ENCODE measurements around the gene PGGT1B.
"Not testable (repeated sequence)": the region's sequence is repeated elsewhere in the genome, so short reads cannot be mapped to it uniquely, and the experiment has no call there.

The PGGT1B gene

DNA sequence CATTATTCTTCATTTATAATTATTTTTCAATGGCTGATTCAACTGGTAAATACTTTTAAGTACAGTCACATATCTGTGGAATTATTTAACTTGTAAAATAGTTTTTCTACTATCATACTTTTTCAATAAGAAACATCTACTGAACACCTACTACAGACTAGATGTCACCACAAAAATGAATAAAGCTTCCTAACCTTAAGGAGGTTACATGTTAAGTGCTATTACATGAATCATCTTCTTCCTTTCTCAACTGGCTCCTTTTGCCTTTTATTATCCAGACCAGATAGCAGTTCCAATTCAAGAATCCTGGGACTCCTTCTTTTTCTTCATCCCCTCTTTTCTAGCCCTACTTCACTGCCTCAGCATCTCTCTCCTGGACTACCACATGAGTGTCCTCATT is 4.7 kb downstream of the PGGT1B start:
- peak; percentile 53 for DNase-seq

DNA sequence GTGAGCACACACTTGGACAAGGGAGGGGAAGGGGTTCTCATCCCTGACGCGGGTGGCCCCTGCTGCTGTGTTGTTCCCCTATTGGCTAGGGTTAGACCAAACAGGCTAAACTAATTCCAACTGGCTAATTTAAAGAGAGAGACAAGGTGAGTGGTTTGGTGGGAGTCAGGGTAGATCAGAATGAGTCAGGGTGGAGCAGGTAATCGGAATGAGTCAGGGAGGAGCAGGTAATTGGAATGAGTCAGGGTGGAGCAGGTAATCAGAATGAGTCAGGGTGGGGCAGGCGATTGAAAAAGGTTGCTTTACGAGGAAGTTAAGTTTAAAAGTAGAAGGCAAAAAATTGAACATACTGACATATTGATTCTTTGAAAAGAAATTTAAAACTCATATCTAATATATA is 13.3 kb downstream of the PGGT1B start:
- DNase-seq = not testable (repeated sequence)

DNA sequence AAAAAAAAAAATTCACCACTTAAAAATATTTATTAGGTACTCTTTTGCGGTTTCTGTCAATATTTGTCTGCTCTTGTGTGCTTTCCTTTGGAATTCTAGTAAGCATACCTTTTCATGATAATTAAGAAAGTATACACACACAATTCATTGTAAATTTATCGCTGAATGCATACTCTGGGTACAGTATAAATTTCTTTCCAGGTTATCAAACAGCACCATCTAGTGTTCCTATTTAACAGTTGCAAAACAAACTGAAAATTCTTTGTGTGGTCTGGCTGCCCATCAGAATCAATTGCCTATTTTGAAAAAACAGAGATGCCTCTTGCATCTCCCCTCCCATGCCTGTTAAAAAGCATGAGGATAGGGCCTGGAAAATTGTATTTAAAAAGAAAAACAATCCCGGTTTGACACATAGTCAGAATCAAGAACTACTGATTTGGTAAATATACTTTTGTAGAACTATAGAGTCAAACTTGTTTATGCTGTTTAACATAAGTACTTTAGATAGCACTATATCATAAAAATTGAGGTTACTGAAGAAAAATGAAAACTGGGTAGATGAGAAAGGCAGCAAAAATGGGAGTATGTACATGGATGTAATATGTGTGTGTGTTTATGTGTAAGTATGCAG is 16.2 kb downstream of the PGGT1B start:
- DNase-seq = peak; percentile 36

GRCh38 chr5:115243412-115243811 is 19.3 kb downstream of the PGGT1B start:
- DNase-seq = peak; percentile 28

GRCh38 chr5:115241881-115242642 is 20.6 kb downstream of the PGGT1B start:
- DNase-seq = no peak

DNA sequence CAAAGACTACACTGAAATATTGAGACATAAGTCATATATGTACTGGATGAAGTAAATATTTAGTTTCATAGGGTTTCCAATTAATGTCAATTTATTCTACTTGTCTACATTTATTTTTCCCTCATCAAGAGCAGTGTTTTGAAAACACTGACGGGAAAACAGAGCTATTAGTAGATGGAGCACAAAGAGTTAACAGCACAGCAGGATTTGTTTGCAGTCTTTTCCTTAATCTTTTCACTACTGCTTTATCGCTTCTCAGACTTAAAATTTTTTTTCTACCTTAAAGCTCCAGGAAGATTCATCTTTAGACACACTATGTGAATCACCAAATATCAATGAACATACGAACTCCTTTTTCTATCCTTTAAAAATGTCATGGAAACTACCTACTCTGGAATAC is 25.6 kb downstream of the PGGT1B start:
- no peak for DNase-seq

DNA sequence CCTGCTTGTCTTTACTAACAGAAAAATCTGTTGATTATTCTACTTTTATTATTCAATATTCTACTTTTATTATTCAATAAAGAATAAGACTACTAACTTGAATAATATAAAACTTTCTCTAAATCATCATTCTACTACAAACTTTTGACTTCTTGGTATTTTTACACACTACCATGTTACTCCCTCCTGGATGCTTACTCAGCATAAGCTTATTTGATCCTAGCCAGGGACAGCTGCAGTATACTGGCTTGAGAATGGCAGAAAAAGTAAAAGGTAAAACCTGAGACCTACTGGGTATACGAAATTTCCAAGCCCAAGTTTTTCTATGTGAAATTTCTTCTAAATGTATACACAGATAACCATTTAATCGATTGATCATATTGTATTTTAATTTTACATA is 26.1 kb downstream of the PGGT1B start:
- DNase-seq = no peak

GRCh38 chr5:115231598-115231997 is 31.1 kb downstream of the PGGT1B start:
- DNase-seq = no peak

- no peak for DNase-seq
Measured at GRCh38 chr5:115229606-115230005, 33.1 kb downstream of the PGGT1B start.

DNA sequence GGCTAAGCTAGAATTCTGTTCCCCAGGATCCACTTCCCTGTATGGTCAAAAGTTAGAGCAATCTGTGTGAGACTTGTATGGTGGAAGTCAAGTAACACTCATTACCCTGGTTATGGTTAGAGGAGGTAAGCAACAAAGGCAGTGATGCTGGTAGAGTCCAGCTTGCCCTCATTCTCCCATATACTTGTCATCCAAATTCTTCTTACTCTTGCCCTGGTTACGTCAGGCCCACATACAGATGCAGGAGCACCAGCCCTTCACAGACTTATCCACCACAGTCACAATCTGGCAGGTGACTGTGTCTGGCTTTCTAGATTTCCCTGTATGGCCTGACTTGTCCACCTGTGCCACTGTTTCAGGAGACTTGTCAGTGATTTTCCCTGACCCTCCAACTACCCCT is 35.4 kb downstream of the PGGT1B start:
- no peak for DNase-seq

DNA sequence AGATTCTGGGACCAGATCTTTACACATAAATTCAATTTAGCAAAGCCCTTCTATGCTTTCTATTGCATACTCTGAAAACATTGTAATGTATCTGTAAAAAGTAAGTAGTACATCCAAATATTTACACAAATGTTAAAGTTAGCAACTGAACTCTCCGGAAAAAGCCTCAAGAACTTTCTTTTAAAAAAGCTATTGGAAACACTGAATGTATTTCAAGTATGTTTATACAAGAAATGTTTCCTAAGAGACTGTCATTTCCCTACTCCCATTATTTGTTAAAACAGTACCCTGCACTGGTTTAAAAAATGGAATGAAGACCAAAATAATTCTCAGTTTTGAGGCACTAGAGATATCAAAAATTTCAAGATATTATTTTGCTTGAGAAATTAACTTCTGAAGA is 48.1 kb downstream of the PGGT1B start:
- no peak for DNase-seq

DNA sequence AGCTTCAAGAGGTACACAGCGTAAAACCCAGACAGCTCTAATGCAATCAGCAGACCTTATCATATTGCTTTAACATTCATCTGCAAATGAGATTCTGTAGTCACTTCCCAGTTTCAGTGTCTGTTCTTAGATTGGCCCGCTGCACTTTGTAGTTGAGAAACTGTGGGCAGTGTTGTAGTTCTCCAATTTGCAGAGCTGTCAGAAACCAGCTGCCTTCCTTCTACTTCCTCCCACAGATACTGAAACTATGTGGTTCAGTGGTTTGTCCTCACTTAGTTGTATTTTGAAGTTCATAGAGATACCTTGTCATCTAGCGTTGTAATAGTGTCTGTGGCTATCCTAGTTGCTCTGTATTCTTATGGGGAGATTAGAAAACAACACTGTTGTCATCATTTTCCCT is 53.4 kb downstream of the PGGT1B start:
- DNase-seq = no peak

DNA sequence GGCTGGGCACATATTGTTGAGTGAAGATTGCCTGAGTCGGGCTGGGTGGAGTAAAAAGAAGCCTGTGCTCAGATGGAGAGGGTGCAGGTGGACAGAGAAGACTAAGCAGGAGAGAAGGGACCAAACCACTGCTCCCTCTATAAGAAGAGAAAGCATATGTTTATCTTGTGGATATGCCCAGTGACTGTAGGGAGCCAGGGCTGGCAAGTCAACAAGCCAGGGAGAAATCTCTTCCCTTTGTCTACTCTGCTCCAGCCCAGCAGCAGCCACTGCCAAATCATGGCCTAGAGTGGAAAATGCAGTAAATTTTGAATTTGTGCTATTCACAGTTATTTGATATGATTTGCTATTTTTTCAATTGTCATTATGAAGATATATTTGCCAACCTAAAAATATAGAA is 59.7 kb downstream of the PGGT1B start:
- DNase-seq = no peak

- no peak for DNase-seq
Measured at GRCh38 chr5:115196161-115196560, 66.5 kb downstream of the PGGT1B start.

- DNase-seq = no peak
Measured at GRCh38 chr5:115194676-115195075, 68.0 kb downstream of the PGGT1B start.

GRCh38 chr5:115193295-115193694 is 69.4 kb downstream of the PGGT1B start:
- no peak for DNase-seq

DNA sequence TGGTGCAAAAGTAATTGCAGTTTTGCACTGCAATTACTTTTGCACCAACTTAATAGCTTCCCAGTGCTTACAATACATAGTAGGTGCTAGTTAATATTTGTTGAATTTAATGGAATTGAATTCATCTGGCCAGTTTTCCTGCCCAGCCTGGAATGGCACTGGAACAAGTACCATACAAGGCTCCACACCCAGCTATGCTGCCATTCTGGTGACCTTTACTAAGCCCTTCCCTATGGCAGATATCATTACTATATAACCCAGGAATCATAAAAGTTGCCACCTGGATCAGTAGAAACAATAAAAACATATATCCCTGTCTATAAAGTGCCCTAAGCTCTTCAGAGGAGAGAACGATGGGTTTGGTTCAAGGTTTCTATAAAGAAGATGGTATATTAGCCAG is 70.6 kb downstream of the PGGT1B start:
- no peak for DNase-seq

DNA sequence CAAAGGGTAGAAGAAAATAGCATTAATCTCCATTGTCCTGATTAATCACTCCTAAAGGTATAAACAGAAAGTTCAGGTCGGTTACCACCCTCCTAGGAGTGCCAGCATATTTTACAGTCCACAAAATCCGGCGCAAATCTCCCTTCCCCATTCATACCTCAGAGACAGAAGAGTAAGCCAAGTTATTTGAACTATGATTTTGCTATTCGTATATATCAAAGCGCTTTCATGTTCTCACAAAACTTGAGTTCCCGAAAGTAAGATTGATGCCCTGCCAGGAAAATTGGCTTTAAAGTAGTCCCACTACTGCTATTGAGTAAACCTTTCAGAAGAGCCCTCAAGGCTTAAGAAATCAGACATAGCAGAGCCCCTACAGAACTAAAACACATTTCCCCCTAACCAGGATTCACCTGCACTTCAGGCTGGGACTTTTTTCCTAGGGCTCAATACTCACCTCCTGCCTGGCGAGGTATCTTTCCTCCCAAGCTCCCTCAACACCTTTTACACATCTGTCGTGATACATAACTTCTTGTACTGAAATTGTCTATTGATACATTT is 71.1 kb downstream of the PGGT1B start:
- no peak for DNase-seq

DNA sequence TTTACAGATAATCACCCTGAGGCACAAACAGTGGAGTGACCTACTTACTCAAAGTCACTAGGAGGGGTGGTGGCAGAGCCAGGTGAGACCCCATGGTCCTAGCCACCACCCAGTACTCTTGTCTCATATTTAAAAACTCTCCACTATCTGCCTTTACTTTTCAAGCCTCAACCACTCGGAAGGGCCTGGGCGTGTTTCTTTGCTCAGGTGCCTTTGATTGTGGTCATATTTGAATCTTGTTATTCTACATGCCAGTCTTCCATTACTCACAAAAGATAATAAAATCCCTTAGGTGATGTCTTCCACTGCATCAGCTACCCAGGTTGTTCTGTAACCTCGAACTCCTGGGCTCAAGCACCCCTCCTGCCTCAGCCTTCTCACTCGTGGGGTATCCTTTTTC is 72.3 kb downstream of the PGGT1B start:
- no peak for DNase-seq

DNA sequence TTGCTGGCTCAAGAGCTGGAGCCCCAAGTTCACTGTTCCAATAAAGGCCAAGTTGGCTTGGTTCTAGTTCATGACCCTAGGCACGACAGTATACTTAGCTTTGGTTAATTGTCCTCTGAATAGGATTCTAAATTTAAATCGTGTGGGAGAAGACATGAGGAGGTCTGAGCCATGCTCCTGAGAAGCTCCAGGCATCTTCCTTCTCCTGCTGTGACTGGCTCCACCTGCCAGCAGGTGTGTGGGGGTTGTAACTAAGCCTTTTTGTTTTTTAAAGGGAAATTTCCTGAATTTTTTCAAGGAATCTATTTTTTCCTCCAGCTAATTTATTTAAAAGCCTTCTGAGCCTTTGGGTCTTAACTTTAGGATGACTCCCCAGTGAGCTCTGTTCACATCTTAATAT is 72.8 kb downstream of the PGGT1B start:
- DNase-seq = no peak

DNA sequence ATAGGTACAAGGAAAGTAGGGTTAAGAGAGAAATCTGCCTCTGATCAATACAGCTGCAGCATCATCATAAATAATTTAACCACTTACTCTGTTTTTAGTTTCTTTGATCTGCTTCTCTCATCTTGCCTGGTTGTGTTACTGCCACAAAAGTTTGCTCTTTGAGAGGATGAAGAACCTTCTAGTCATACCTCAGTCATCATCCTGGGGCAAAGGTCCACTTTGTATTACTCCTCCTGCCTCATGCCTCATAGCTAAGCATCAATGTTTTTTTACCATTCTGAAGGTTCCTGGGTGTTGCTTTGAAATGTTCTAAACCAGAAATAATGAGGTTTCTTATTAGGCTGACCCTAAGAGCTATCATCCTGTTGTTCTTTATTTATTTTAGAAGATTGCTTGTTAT is 75.9 kb downstream of the PGGT1B start:
- DNase-seq = no peak

DNA sequence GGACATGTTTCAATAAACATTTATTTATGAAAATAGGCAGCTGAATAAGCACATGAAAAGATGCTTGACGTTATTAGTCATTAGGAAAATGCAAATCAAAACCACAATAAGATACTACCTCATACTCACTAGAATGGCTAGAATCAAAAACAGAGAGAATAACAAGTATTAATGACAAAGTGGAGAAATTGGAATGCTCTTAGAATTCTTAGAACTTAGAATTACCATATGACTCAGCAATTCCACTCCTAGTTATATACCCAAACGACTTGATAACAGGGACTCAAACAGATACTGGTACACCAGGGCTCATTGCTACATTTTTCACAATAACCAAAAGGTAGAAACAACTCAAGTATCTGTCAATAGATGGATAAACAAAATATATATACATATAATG is 77.9 kb downstream of the PGGT1B start:
- peak; percentile 26 for DNase-seq

- no peak for DNase-seq
Measured at GRCh38 chr5:115181757-115182156, 80.9 kb downstream of the PGGT1B start.

DNA sequence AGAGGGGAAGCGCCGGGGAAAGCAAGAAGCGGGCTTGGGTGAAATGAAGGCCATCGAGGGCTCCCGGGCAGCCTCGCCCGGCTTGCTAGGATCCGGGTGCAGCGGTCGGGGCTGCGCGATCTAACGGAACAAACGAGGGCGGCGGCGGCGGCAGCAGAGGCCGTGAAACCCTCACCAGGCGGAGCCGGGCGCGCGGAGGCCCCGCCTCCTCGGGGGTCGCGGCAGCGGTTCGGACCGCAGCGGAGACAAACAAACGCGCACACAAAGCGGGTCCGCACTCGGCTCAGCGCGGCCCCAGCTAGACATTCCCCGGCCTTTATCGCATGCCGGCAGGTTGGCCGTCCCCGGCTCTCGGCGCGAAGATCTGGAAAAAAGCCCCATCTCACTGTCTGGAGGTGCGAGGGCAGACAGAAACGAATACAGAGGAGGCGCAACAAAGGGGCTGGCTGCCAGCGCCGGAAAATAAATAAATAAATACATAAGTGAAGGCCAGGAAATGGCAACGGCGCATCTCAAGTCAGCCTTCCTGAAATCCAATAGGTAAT is 82.4 kb downstream of the PGGT1B start:
- DNase-seq = peak; percentile 28
